Gastrocnemius medialis (tissue), 4 donors: ENCODE measurements around the gene GRID1.

ENCODE experiments used
- POLR2A ChIP-seq, 2 donors: fragments of 450-650 bp; IDR thresholded peaks; one replicate each; pipeline ENCODE4 v1.6.1; 2017; ENCODE audit warnings: antibody characterized with exemption in 2 of 2, mild to moderate bottlenecking in 2 of 2, moderate library complexity in 2 of 2
- TF ChIP-seq, protein P1 (sequence below), 5 experiments: fragments of 450-650 bp in 3 of 5; fragments of 200-600 bp in 2 of 5; sonication (generic) in 2 of 5; IDR thresholded peaks in 4 of 5; conservative IDR thresholded peaks in 1 of 5; 1 replicate in 4 of 5; 2 replicates in 1 of 5; pipeline ENCODE4 v1.5.1; 2016 to 2019; ENCODE audit warnings: antibody characterized with exemption in 5 of 5, mild to moderate bottlenecking in 3 of 5, moderate library complexity in 3 of 5

DNA sequence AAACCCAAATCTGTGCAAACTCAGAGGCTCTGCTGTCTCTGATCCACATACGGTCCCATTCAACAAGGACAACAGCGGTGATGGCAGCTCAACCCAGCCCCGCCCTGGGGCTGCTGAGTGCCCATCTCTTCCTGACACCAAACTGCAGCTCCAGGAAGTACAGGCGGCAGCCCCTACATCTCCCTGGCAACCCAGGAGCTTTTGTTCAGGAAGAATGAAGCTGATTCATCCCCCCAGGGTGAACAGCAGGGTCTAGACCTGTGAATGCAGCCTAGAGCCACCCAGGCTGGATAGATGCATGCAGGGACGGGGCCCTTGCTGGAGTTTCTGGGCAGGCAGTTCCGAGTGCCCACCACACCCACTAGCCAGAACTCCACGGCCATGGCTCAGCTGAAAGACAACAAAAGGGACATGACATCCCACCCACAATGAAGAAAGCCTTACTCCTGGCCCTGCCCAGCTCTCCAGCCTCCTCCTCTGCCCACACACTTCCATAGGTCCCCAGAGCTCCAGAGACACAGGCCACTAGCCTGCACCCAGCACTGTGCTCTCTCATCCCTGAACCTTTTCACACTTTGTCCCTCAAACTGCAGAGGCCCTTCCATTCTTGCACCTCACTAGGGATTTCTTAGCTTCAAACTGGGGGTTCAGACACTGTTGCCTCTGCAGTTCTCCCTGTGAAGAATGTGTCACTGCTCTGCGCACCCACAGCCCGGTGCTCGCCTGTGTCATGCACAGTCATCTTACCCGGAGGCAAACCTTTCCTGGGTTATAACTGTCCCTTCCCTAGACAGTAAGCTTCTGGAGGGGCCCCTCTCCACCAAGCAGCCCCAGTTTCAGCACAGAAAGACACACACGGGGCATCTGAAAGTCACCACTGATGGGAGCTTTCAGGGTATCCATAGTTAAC is 99.1 kb downstream of the GRID1 start:
- TF ChIP-seq, protein P1, sequence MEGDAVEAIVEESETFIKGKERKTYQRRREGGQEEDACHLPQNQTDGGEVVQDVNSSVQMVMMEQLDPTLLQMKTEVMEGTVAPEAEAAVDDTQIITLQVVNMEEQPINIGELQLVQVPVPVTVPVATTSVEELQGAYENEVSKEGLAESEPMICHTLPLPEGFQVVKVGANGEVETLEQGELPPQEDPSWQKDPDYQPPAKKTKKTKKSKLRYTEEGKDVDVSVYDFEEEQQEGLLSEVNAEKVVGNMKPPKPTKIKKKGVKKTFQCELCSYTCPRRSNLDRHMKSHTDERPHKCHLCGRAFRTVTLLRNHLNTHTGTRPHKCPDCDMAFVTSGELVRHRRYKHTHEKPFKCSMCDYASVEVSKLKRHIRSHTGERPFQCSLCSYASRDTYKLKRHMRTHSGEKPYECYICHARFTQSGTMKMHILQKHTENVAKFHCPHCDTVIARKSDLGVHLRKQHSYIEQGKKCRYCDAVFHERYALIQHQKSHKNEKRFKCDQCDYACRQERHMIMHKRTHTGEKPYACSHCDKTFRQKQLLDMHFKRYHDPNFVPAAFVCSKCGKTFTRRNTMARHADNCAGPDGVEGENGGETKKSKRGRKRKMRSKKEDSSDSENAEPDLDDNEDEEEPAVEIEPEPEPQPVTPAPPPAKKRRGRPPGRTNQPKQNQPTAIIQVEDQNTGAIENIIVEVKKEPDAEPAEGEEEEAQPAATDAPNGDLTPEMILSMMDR (IDR thresholded peaks at IDR 0.05 in 4 of 5, conservative IDR thresholded peaks at IDR 0.05 in 1 of 5), result no peak
- no peak for TF ChIP-seq POLR2A (IDR thresholded peaks at IDR 0.05)
